ENCODE measurements around the gene MRPS34.
"Not testable (repeated sequence)": the region's sequence is repeated elsewhere in the genome, so short reads cannot be mapped to it uniquely, and the experiment has no call there.

Gene MRPS34

DNA sequence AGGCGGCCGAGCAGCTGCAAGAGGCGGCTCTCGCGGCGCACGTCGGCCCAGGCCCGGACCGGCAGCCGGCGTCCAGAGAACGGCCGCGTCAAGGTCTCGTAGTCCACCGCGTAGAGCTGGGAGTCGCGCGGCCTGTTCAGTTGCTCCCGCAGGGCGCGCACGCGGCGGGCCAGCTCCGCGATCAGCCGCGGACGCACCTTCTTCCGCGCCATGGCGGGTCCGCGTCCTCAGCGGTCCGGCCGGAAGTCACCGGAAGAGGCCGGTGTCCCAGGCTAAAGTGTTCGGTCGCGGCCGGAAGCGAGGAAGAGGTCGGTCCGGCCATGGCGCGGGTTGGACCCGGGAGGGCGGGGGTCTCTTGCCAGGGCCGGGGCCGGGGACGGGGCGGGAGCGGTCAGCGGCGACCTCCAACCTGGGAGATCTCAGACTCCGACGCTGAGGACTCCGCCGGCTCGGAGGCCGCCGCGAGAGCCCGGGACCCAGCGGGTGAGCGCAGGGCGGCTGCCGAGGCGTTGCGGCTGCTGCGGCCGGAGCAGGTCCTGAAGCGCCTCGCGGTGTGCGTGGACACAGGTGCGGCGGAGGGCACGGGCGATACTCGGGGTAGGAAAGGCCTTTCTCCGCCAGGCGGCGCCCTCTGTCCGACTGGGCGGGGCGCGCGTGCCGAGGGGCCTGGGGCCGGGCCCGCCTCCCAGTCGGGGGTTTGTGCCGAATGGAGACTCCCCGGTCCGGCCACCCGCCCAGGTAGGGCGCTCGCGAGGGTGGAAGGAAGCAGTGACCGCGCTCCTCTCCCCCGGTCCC lies at the start of gene MRPS34:
Gene MRPS34 (minus strand): TSS at position 227 of the 795 bp plus-strand sequence. CDS start 15 bp downstream, at position 212.
- DNase-seq (ENCODE audit: low read depth) = peak; percentile 63

DNA sequence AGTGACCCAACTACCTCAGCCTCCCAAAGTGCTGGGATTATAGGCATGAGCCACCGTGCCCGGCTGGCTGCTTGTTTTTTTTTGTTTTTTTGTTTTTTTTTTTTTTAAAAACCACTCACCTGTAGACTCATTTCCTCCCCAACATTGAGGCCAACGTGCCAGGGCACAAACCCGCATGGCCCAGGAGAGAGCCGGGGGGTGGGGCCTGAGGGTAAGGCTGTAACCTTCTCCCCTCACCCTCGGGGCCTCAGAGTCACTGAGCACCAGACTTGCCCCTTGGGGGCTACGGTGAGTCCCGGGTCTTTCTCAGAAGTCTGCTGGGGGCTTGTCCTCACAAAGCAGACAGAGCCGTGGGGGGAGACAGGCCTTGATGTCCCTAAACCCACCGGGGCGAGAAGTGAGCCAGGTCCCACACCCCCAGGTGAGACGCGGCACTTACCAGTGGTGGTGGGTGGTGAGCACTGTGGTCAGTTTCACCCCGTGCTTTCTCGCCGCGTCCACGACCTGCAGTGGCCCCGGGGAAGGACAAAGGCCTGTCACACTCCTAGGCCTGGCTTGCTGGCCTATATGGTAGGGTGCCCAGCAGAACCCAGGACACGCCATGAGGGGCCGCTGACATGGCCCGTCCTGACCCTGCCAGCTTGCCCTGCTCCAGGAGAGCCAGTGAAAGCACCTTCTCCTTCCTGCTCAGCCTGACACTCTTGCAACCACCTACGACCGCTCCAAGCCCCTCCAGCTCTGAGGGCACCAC lies 49.1 kb upstream of the MRPS34 start:
- no peak for DNase-seq (ENCODE audit: low read depth)

DNA sequence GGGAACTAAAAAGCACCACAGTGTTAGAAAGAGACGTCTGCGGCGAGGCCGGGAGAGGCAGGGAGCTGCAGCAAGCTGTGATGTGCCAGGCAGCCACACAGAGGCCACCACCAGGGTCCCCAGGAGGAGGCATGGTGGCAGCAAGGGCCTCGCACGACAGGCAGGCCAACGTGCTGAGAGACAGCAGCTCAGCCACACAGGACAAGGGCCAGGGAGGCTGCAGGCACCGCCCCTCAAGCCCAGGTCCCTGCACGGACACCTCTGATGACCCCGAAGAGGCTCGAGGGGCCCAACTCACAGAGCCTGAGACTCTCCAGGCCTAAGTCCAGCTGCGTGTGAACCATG lies 48.0 kb upstream of the MRPS34 start:
- no peak for DNase-seq (ENCODE audit: low read depth)

DNA sequence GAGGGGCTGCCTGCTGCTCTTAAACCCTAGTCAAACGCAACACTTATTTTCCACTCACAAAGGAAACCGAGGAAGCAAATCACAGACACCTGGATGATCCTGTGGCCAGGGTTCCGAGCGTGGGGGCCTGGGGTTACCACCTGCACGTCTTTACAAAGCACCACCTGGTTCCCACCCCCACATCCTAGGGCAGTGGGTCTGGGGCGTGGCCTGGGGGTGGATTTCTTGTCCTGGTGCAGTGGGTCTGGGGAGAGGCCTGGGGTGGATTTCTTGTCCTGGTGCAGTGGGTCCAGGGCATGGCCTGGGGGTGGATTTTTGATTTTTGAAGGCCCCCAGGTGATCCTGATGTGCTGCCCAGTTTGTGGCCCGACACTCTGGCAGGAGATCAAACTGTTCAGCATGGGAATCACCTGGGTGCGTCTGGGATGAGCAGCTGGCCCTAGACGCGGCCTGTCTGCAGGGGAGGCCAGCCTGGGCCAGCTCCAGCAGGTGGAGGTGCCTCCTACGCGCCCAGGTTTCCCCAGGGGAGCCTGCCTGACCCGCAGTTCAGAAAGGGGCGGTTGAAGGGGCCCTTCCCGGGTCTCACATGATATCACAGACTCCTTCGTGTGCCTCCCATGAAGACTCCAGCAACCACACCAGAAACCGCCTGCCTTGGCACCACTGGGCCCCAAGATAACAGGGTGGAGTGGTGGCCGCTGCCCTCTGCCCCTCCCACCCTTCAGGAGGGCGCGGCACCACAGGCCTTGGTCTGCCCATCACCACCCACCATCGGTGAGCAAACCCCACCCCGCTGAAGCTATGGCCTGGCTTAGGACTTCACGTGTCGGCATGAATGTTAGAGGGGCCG lies 47.4 kb upstream of the MRPS34 start:
- DNase-seq (ENCODE audit: low read depth) = no peak

DNA sequence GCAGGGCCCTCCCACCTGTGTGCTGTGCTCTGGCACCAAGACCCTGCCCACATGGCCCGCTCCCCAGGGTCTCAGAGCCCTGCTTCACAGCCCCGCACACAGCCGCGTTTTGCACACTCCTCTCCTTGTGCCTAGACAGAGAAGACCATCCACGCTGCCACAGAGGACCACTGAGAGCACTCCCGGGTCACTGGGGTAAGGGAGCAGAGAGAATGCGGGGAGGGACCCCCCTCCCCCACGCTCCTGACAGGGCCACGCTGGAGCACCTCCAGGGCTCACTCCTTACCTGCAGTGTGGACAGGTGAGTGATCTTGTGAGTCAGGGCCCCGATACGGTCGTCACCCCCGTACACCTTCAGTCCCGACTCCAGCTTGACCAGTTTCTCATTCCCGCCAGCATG lies 46.7 kb upstream of the MRPS34 start:
- DNase-seq (ENCODE audit: low read depth) = no peak

DNA sequence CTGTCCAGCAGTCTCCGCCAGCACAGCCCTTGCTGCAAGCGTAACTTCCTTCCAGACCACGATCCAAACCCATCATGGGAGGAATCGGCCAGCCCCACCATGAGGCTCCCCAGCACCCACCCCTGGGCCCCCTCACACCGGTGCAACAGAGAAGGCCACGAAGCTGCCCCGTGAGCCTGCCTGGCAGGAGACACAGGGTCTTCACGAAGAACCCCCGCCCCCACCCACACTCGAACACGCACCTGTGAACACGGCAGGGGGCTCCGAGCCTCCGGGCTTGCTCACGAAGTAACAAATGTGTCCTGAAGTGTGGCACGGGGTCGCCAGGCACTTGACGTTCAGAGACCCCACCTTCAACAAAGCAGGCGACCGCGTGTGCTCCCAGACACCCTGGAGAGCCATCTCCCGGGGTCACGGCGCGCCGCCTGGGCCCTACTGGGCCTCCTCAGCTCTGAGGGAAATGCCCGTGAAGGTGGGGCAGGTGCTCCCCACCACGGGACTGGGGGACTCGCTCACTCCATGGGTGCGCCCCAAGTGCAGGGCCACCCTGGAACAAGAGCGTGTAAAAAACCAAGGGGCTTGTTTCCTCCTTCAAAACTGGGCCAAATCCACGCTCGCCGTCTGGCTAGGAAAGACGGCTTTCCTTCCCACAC lies 46.1 kb upstream of the MRPS34 start:
- DNase-seq (ENCODE audit: low read depth) = no peak

DNA sequence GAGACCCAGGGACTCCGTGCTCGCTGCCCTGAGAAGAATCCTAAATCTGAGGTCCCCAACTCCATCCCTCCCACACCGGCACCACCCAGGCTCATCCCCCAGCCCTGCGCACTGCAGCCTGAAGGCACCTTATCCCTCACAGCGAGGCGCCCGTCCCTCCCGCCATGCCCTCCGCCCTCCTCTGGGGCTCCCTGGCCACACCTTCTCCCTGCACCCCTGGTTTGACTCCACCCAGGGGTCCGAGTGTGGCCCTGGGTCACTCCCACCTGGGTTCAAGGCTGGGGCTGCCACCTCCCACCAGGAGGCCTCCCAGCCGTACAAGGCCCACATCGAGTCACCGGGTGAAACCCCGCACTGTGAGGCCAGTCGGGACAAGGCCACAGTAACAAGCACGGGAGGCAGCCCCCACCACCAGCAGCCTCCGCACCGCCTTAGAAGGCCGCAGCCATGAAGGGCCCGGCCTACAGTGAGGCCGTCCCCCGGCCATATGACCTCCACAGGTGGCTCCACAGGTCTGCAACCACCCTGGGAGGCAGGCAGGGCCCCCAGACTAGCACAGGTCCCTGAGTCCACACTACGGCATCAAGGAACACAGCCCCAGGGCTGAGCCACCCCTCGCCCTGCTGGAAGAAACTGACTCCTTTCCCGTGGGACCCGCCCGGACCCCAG lies 45.4 kb upstream of the MRPS34 start:
- DNase-seq (ENCODE audit: low read depth) = no peak

DNA sequence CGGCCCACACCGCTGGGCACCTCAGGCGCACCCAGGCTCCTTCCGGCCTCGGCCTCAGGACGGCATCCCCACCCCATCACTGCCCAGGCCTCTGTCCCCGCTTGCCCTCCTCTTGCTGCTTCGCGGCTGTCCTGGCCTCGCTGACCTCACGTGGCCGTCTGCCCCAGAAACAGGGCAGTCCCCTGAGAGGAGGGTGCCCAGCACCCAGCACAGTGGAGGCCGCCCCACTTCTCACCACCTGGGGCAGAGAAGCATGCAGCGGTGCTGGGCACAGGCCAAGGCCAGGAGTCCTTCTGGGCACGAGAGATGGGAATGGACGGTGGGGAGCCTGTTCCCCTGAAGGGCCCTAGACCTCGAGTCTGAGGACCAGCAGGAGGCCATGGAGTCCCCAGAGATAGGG lies 44.8 kb upstream of the MRPS34 start:
- DNase-seq (ENCODE audit: low read depth) = no peak

DNA sequence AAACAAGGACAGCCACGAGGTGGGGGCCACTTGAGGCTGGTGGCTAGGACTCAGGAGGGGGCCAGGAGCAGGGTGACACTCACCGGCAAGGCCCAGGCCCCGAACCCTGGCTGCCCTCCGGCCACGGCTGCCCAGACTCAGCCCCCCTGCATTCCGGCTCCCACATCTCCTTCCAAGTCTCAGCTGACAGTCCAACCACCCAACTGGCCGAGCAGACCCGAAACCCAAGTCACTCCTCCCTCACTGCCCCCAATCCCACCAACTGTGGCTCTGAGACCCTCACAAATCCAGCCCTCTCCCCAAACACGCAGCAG lies 44.3 kb upstream of the MRPS34 start:
- no peak for DNase-seq (ENCODE audit: low read depth)

DNA sequence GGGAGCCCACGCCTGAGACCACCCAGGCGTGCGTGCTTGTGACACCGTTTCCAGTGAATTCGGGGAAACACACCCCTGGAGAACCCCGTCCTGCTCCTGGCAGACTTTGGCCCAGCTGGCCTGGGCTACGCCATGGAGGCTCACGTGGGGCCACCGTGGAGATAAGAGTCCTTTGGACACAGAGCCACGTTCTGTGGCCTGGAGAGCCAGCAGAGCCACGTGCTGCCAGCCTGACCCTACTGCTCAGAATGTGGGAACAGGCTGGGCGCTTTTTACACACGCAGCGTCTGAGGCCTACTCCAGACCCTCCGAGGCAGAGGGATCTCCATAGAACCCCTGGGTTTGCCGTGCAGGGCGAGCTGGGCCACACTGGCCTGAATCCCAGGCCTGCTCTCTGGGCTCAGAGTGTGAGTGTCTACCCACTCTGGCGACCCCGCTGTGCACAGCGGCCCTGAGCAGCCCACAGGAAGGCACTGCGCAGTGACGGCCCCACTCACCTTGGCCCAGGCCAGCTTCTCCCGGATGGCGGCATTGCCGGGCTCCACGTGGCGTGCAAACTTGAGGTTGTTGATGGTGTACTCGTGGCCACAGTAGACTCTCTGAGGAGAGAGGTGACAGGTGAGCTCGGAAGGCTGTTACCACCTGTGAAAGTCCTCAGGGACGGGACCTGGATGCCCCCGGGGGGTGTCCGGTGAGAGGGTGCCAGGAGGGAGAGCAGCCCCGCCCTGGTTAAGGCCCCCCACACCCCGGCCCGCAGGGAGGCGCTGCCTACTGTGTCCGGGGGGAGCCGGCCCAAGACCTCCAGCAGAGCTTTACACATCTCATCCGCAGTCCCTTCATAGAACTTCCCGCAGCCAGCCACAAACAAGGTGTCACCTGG lies 43.7 kb upstream of the MRPS34 start:
- no peak for DNase-seq (ENCODE audit: low read depth)

DNA sequence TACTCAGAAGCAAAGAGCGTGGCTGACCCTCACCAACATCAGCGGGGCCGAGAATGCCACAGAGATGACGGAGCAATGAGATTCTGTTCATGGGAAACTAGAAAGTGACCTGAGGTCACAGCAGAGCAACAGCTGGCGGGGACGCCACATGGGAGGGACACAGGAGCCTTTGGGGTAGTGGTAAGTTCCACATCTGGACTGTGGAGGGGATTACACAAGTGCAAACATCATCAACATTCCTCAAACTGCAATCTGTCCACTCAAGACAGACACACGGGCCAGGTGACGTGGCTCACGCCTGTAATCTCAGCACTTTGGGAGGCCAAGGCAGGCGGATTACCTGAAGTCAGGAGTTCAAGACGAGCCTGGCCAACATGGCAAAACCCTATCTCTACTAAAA lies 42.5 kb upstream of the MRPS34 start:
- DNase-seq (ENCODE audit: low read depth) = no peak

DNA sequence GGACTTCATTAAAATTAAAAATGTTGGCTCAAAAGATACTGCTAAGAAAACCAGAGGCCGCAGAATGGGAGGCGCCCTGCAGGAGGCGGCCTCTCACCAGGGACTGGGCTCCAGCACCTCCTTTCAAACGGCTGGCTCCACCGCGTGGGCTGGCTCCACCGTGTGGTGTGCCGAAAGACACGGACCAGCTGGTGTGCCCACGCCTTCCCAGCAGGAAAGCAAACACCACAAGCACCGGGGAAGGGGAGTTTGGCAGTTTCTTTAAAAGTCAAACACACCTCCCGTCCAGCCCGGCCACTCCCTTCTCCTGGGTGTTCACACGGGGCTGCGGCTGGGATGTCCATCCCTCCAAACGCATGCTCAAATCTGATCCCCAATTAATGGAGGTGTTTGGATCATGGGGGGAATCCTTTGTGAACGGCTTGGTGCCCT lies 39.8 kb upstream of the MRPS34 start:
- DNase-seq (ENCODE audit: low read depth) = no peak

DNA sequence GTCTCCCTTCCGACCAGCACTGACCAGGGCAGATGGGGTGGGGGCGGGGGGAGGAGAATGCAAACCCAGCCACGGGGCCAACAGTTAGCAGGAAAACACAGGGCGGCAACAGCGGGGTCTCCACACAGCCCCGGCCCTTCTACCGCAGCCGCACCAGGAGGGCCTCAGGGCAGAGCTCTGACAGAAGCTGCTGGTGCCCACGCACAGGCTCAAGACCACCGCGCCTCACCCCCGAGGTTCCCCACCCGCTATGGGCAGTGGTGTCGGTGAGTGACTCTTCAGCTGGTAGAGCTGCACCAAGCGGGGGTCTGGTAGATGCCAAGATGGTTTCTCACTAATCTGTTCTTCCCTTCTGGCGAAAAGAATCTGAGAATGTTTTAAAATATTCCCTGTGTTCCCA lies 37.6 kb upstream of the MRPS34 start:
- no peak for DNase-seq (ENCODE audit: low read depth)

DNA sequence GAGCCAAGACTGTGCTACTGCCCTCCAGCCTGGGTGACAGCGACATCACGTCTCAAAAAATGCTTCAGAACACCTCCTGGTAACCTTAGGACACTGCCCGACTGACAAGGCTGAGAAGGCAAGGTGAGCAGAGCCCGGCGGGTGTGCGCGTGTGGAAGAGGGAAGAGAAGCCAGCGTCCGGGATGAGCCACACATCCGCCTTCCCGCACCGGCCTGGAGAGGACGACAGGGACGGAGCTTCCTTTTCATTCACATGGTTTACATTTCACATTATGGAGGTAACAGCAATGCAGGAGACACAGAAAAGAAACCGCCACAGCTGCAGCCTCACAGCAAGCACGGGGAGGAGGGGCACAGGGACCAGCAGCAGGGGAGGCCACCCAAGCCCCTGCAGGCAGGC lies 37.2 kb upstream of the MRPS34 start:
- DNase-seq (ENCODE audit: low read depth) = no peak

DNA sequence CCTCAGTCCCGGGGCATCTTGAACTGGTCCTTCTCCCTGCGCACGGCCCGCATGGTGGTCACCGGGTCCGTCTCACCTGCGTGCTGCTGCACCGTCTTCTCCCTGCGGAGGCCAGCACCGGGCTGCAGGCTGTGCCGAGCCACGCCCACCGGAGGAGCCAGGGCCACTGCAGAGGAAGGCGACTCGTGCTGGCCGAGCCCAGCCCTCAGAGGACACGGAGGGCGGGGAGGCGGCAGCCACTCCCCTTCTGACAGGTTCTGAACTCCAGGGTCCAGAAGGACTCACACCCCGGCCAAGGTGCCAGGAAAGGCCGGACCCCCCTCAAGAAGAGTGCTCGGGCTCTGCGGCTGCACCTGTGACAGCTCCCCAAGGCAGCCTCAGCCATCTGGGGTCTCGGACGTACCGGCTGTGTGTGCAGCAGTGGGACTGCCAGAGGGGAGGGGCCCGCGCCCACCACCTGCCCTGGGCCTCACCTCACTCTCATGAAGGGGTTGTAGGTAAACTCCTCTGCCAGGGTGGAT lies 36.4 kb upstream of the MRPS34 start:
- no peak for DNase-seq (ENCODE audit: low read depth)

DNA sequence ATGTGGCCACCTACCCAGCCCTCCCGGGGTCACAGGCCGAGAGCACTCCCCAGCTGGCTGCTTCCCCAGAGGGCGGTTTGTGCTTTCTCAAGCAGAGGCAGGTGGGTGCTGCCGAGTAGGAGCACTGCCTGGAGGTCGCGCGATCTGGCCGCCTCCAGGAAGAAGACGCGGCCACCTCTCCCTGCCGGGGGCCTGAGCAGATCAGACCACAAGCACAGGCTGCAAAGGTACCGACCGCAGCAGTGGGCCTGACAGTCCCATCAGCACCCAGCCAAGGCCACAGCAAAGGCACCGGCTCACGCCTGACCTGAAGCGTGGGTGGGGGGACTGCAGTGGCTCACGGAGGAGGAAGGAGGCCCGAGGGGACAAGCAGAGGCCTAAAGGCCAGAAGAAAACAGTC lies 35.8 kb upstream of the MRPS34 start:
- DNase-seq (ENCODE audit: low read depth) = no peak

DNA sequence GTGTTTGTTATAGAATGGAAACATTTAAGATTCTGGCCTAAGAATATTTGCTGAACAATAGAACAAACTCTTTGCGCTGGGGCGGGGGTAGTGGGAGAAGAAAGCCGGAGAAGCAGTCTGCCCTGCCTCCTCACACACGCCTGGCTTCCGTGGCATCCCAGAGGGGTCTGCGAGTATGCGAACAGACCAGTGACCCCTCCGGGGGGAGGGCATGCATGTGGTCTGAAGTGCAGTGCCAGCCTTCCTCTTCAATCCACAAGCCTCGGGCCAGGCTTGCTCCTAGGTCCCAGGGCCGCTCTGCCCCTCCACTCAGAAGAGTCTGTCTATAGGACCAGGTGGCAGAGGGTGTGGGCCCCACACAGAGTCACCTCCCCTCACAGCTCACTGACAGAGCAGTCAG lies 34.7 kb upstream of the MRPS34 start:
- DNase-seq (ENCODE audit: low read depth) = no peak

DNA sequence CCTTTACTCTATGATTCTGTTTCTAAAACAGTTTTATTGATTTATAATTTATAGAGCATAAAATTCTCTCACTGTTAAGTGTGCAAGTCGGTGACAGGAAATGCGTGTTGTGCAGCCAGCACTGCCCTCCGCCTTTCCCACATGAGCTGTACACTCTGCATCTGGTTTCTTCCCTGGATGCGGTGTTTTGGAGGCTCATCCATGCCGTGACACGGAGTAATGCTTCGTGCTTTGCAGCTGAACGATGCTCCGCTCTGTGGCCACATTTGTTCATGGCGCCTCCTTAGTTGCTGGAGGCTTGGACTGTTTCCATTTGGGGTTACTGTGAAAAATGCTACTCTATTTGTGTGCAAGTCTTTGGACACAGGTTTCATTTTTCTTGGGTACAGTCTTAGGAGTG lies 27.8 kb upstream of the MRPS34 start:
- DNase-seq (ENCODE audit: low read depth) = no peak

DNA sequence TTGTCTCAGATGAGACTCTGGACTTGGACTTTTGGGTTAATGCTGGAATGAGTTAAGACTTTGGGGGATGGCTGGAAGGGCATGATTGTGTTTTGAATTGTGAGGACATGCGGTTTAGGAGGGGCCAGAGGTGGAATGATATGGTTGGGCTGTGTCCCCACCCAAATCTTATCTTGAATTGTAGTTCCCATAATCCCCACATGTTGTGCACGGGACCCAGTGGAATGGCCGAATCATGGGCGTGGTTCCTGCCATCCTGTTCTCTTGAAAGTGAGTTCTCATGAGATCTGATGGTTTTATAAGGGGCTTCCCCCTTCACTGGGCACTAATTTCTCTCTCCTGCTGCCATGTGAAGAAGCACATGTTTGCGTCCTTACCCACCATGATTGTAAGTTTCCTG lies 26.3 kb upstream of the MRPS34 start:
- DNase-seq (ENCODE audit: low read depth) = not testable (repeated sequence)

DNA sequence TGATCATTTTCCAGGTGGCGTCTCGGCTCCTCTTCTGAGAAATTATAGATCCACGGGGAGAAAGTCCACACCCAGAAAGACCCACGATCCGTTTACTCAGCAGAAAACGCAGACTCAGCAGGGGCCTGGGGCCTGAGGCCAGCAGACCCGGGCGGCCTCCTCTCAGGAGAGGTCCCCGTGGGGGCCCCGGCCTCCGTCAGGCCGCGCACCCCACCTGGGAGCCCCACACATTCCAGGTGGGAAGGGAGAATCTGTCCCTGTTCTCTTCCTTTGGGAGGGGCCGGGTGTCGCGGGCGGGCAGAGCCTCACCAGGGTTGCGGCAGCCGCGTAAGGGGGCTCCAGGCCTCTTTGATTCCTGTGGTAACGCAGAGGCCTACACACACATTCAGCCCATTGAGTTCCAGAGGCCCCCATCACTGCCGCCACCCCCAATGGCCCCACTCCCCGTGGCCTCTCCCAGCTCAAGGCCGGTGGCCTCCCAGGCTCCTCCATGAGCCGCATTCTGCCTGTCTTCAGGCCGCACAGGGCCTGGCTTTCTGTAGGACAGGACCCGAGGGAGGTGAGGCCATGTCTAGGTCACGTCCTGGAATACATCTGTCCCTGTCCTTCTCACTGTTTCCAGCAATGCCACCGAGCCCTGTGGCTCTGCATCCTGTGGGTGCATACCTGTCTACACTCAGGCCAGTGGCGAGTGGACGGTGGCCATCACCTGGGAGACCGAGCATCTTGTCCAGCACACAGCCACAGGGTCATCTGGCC lies 22.2 kb upstream of the MRPS34 start:
- no peak for DNase-seq (ENCODE audit: low read depth)

Measured in stimulated activated CD8-positive, alpha-beta memory T cell treated with anti-CD3 and anti-CD28 coated beads, Interleukin-12 subunit alpha, Interleukin-12 subunit beta, amount 100 ng/mL, for 4 hours (primary cell).